Activated T-helper 2 cell treated with anti-CD3 and anti-CD28 coated beads, Interferon-gamma antibody, Interleukin-2, Interleukin-4, amounts not matched to agents 10 μg/mL and 5 μg/mL and 100 μg/mL, durations not matched to agents 14 hours and 24 hours and 36 hours (primary cell): ENCODE measurements around the gene GJA8. TPM values are rescaled to one million over a fixed set of nuclear protein-coding genes. Genes with fewer than 3 reads are reported as not detected.
"Not testable (repeated sequence)": the region's sequence is repeated elsewhere in the genome, so short reads cannot be mapped to it uniquely, and the experiment has no call there.

Source experiments
- DNase-seq: peaks from one replicate; pipeline ENCODE4 v3.0.0; 2021; ENCODE audit warnings: low spot score
- H3K27ac Mint-ChIP-seq: one replicate; pipeline ENCODE4 v1.8.0; 2021; ENCODE audit warnings: mixed read lengths
- H3K27me3 Mint-ChIP-seq: one replicate; pipeline ENCODE4 v1.8.0; 2021; ENCODE audit warnings: low read depth, mixed read lengths
- H3K36me3 Mint-ChIP-seq: one replicate; pipeline ENCODE4 v1.8.0; 2021; ENCODE audit warnings: low read depth, mixed read lengths
- H3K4me1 Mint-ChIP-seq: one replicate; pipeline ENCODE4 v1.8.0; 2021; ENCODE audit warnings: low read depth, mixed read lengths
- H3K4me3 Mint-ChIP-seq: one replicate; pipeline ENCODE4 v1.8.0; 2021; ENCODE audit warnings: low read depth, mild to moderate bottlenecking, moderate library complexity, mixed read lengths
- H3K9me3 Mint-ChIP-seq: one replicate; pipeline ENCODE4 v1.8.0; 2021; ENCODE audit warnings: mixed read lengths
- intact Hi-C: fragments of 100-400 bp; cut with micrococcal nuclease; formaldehyde crosslinking; loops from one replicate; pipeline ENCODE4 v1.15.1; 2023
- total RNA-seq: library from RNA; stranded (reverse); gene quantifications from 2 replicates; pipeline ENCODE4 v1.2.3, GENCODE V29; 2022

Gene GJA8
- total RNA-seq, 1 donor from 2014 or later = not detected

DNA sequence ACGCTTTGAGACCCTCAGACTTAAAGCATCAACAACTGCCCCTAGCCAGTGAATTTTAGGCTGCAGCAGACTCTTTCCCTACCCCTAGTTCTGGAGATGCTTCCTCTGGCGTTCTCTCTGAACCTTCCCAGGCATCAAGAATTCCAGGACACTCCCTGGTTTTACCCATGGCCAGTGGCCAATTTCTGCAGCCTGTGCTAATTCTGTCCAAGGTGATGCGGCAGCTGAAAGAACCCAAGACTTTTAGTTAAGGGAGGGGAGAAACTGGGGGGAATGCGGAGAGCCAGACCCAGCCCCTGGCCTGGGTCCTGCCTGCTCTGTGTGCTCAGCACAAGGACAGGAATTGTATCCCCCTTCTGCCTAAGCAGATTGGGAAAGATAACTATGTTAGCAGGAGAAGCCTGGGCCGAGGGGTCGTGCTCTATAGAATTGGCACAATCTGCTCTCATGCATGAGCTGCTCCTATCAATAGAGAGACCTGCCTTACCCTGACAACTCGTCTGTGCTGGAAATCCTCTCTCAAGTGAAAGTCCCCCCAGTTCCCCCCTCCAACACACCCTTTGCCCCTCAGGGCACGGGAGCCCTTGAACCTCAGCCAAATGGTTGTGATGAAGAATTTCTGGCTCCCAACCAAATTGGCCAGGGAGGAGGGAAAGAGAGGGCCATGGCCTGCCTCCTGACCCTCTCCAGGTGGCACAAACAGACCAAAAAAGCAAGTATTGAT, 5.4 kb upstream of the GJA8 start:
- Mint-ChIP-seq H3K27me3 (peaks cover 16% of the 10 kb centered on the region), H3K4me3 (no peak overlapping the region), H3K9me3 (no peaks in the 10 kb centered on the region), H3K36me3 (no peaks in the 10 kb centered on the region), H3K27ac (no peak overlapping the region), H3K4me1 (no peaks in the 10 kb centered on the region)
- intact Hi-C loops = no loop called here
- DNase-seq = no peak

GRCh38 chr1:147897789-147898188, 4.8 kb upstream of the GJA8 start:
- Mint-ChIP-seq H3K4me1 (no peaks in the 10 kb centered on the region), H3K27me3 (peaks cover 16% of the 10 kb centered on the region), H3K27ac (no peak overlapping the region), H3K36me3 (no peaks in the 10 kb centered on the region), H3K9me3 (no peaks in the 10 kb centered on the region), H3K4me3 (no peak overlapping the region)
- no peak for DNase-seq
- intact Hi-C loops = no loop called here

DNA sequence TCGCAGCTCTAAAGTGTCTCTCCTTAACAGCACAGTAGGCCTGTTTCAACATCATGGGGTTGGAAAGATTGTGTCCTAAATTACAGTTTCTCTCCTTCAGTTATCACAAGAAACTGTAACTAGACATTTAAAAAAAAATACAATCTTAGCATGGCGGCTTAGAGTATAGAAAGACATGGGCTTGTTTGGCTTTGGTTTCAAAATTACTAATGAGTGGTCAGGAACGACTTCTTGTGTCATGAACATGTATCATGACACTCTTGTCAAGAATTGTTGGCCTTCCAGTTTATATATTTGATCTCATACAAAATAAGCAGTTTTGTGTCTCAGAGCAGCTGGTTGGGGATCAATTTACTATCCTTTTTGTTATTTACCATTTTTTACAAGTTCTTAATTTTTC, 2.1 kb downstream of the GJA8 start:
- no peak for DNase-seq
- Mint-ChIP-seq H3K36me3 (no peaks in the 10 kb centered on the region), H3K4me3 (no peak overlapping the region), H3K27me3 (peaks cover 19% of the 10 kb centered on the region), H3K4me1 (peaks cover 12% of the 10 kb centered on the region), H3K27ac (no peak overlapping the region), H3K9me3 (no peaks in the 10 kb centered on the region)
- intact Hi-C loops = no loop called here

- no peak for DNase-seq
- intact Hi-C loops = no loop called here
- H3K27ac Mint-ChIP-seq = no peak overlapping the region
- H3K27me3 Mint-ChIP-seq = peaks cover 9% of the 10 kb centered on the region
- peaks cover 12% of the 10 kb centered on the region for H3K4me1 Mint-ChIP-seq
- no peaks in the 10 kb centered on the region for H3K36me3 Mint-ChIP-seq
- H3K4me3 Mint-ChIP-seq = no peak overlapping the region
- H3K9me3 Mint-ChIP-seq = no peaks in the 10 kb centered on the region
These were observed 5.4 kb downstream of the GJA8 start for GRCh38 chr1:147907786-147908509.

DNA sequence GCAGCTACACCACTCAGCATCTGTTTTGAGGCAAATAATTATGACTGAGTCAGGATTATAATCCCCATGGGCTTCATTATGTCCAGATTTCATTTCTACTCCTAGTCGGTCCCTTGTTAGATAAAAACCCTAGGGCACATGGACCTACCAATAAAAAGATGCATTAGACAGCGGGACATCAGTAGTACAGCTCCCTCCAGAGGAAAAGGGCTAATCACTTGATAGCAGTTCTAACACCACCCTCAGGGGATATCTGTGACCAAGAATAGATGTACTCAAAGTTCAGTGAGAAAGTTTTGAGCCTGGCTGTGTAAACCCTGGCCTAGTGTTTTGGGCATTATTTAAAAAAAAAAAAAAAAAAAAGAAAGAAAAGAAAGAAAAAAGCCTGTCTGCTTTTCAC, 10.0 kb downstream of the GJA8 start:
- Mint-ChIP-seq H3K36me3 (no peaks in the 10 kb centered on the region), H3K9me3 (no peaks in the 10 kb centered on the region), H3K4me3 (no peak overlapping the region), H3K27me3 (peaks cover 29% of the 10 kb centered on the region), H3K4me1 (no peaks in the 10 kb centered on the region), H3K27ac (no peak overlapping the region)
- no peak for DNase-seq
- intact Hi-C loops = no loop called here

DNA sequence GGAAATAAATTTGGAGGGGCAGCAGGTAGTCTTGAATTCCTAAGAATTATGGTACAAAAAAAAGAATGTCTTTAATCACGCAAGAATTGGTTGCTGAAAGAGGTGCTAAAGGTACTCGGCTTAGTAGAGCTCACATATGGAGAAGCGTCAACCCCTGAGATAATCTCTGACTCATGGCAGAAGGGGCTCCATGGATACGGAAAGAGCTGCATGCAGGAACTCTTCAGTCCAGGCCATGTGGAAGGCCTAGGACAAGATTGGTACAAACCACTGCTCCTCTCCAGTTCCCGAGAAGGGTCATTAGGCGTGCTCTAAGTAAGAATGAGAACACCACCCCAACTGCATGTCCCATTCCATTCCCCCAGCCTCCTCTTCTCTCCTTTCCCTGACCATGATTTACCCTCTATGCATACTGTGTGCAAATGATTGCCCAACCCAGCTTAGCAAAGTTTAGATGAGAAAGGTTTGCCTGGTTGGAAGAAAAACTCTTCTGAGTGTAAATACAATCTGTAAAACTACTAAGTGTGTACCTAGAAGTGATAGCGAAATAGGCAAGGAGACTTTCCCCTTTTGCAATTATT, 10.9 kb downstream of the GJA8 start:
- Mint-ChIP-seq H3K4me1 (no peaks in the 10 kb centered on the region), H3K36me3 (no peaks in the 10 kb centered on the region), H3K27ac (no peak overlapping the region), H3K27me3 (peaks cover 31% of the 10 kb centered on the region), H3K4me3 (no peak overlapping the region), H3K9me3 (no peaks in the 10 kb centered on the region)
- intact Hi-C loops = no loop called here
- no peak for DNase-seq

DNA sequence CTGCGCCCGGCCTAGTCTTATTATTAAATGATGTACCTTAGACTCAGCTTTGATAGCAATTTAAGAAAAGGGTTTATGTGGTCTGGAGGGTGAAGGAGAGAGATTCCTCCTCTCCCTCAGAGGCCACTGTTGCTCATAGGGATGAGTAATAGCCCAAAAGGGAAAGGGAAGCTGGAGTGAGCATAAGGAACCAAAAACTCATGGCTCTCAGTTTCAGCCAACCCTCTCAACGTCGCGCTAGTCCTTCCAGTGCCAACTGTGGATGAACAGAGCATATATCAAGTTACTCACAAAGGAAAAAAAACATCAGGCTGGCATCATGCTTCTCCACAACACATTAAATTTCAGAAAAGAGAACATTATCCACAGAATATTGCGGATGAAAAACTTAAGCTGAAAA, 17.3 kb downstream of the GJA8 start:
- Mint-ChIP-seq H3K4me1 (peaks cover 4% of the 10 kb centered on the region), H3K27ac (no peak overlapping the region), H3K9me3 (no peaks in the 10 kb centered on the region), H3K36me3 (no peaks in the 10 kb centered on the region), H3K27me3 (peaks cover 32% of the 10 kb centered on the region), H3K4me3 (no peak overlapping the region)
- no peak for DNase-seq
- intact Hi-C loops = no loop called here

- Mint-ChIP-seq H3K36me3 (no peaks in the 10 kb centered on the region), H3K4me1 (peaks cover 9% of the 10 kb centered on the region), H3K9me3 (no peaks in the 10 kb centered on the region), H3K4me3 (no peak overlapping the region), H3K27ac (no peak overlapping the region), H3K27me3 (peaks cover 12% of the 10 kb centered on the region)
- intact Hi-C loops = no loop called here
- no peak for DNase-seq
These were observed 22.2 kb downstream of the GJA8 start for GRCh38 chr1:147924813-147925212.

GRCh38 chr1:147927215-147927614, 24.6 kb downstream of the GJA8 start:
- intact Hi-C loops, H3K9me3 Mint-ChIP-seq, H3K27me3 Mint-ChIP-seq, DNase-seq, H3K27ac Mint-ChIP-seq, H3K4me3 Mint-ChIP-seq: not testable (repeated sequence)
- peaks cover 11% of the 10 kb centered on the region for H3K36me3 Mint-ChIP-seq
- peaks cover 25% of the 10 kb centered on the region for H3K4me1 Mint-ChIP-seq

DNA sequence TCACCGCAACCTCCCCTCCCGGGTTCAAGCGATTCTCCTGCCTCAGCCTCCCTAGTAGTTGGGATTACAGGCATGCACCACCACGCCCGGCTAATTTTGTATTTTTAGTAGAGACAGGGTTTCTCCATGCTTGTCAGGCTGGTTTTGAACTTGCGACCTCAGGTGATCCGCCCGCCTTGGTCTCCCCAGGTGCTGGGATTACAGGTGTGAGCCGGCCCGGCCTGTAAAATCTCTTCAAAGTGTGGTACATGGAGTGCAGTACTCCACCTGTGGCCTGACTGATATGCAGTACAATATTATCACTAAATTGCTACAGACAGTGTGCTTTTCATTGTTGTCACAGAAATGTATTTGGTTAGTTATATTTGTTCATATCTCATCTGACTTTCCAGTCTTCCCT, 25.1 kb downstream of the GJA8 start:
- Mint-ChIP-seq H3K36me3 (peaks cover 15% of the 10 kb centered on the region), H3K4me1 (peaks cover 29% of the 10 kb centered on the region)
- DNase-seq, H3K27me3 Mint-ChIP-seq, intact Hi-C loops, H3K27ac Mint-ChIP-seq, H3K9me3 Mint-ChIP-seq, H3K4me3 Mint-ChIP-seq: not testable (repeated sequence)

- H3K9me3 Mint-ChIP-seq, H3K27me3 Mint-ChIP-seq, intact Hi-C loops: not testable (repeated sequence)
- DNase-seq = peak; percentile 87
- Mint-ChIP-seq H3K27ac (peak within 1 kb of the TSS; percentile 73), H3K4me3 (peak within 1 kb of the TSS; percentile 79), H3K4me1 (peaks cover 29% of the 10 kb centered on the region), H3K36me3 (peaks cover 15% of the 10 kb centered on the region)
These were observed 25.9 kb downstream of the GJA8 start, which contains the start of gene GPR89B for GRCh38 chr1:147928236-147929132. Gene GPR89B, plus strand, starts transcription at chr1:147928420. Its CDS starts 117 bp downstream, at chr1:147928537.

- H3K27me3 Mint-ChIP-seq, H3K9me3 Mint-ChIP-seq, intact Hi-C loops, H3K4me3 Mint-ChIP-seq, DNase-seq, H3K27ac Mint-ChIP-seq: not testable (repeated sequence)
- peaks cover 18% of the 10 kb centered on the region for H3K36me3 Mint-ChIP-seq
- H3K4me1 Mint-ChIP-seq = peaks cover 25% of the 10 kb centered on the region
These were observed 28.5 kb downstream of the GJA8 start for GRCh38 chr1:147931137-147931536.
